HepG2 (cell line): ENCODE data around the gene SPNS3. TPM values are rescaled to one million over a fixed set of nuclear protein-coding genes. Genes with fewer than 3 reads are reported as not detected.

Experiments used
- ATAC-seq: fragments of 200-7000 bp; cut with Tn5 transposase; 3 replicates; pipeline ENCODE4 v1.9.1; 2020; ENCODE audit warnings: mild to moderate bottlenecking, moderate library complexity
- BruUV-seq: library from RNA; stranded (reverse); fragments of 400-500 nt; replicated peaks from 2 replicates; lab custom pipeline; 2021; lab: Mats Ljungman, UMichigan
- CTCF ChIA-PET: fragments of 300-600 bp; formaldehyde crosslinking; extraction: SDS; loops from one replicate; lab custom pipeline; 2021; ENCODE audit warnings: low total read pairs, inconsistent platforms, low intra/inter-chr PET ratio; lab: Yijun Ruan, JAX
- POLR2A ChIA-PET: fragments of 350-600 bp; sonication (Branson Sonifier 250); formaldehyde crosslinking; loops from one replicate; lab custom pipeline; 2020; ENCODE audit warnings: antibody characterized with exemption, inconsistent platforms; lab: Yijun Ruan, JAX
- DNase-seq: peaks from one replicate; pipeline ENCODE4 v3.0.0-alpha.2; 2015; ENCODE audit warnings: low spot score
- FAIRE-seq: peaks from 3 replicates; lab custom pipeline; 2011; peaks lifted over from hg19 to GRCh38; lab: Jason Lieb, UNC
- H2AFZ ChIP-seq: one replicate; pipeline ENCODE4 v1.6.1; 2011; ENCODE audit warnings: low read length, inconsistent platforms
- H3K27ac ChIP-seq: fragments of 300-600 bp; 3 replicates; pipeline ENCODE4 v1.8.0; 2011; ENCODE audit warnings: mixed run types, mild to moderate bottlenecking, mixed read lengths, low read length, inconsistent platforms; ENCODE audit not compliant: insufficient read depth; ENCODE audit errors: extremely low read length
- H3K27me3 ChIP-seq, 2 experiments: fragments of 200-600 bp in 1 of 2; 2 replicates in 1 of 2; 3 replicates in 1 of 2; pipeline versions ENCODE4 v1.6.0 to v1.8.0; 2011; ENCODE audit warnings: low read length in 2 of 2, mild to moderate bottlenecking in 2 of 2, moderate library complexity in 2 of 2, inconsistent platforms in 1 of 2; ENCODE audit not compliant: insufficient read depth in 2 of 2, control insufficient read depth in 1 of 2
- H3K36me3 ChIP-seq, 2 experiments: fragments of 200-600 bp in 1 of 2; replicated peaks in 1 of 2; 2 replicates in 1 of 2; 3 replicates in 1 of 2; pipeline versions ENCODE4 v1.5.1 to v1.8.0; 2011; ENCODE audit warnings: low read length in 2 of 2, inconsistent platforms in 1 of 2; ENCODE audit not compliant: insufficient read depth in 2 of 2, control insufficient read depth in 1 of 2
- H3K4me1 ChIP-seq: 2 replicates; pipeline ENCODE4 v1.5.1; 2012; ENCODE audit warnings: low read length, inconsistent platforms; ENCODE audit not compliant: insufficient read depth
- H3K4me2 ChIP-seq: 2 replicates; pipeline ENCODE4 v1.6.0; 2011; ENCODE audit warnings: low read depth, low read length, inconsistent platforms
- H3K4me3 ChIP-seq, 3 experiments: fragments of 200-600 bp in 1 of 3; sonication (generic), shearing (Covaris generic) in 1 of 3; replicated peaks in 1 of 3; 2 replicates each; pipeline ENCODE4 v1.5.1; 2011 to 2016; ENCODE audit warnings: low read length in 3 of 3, inconsistent platforms in 2 of 3, low read depth in 2 of 3, mild to moderate bottlenecking in 2 of 3, control low read depth in 1 of 3, mixed read lengths in 1 of 3; ENCODE audit not compliant: insufficient read depth in 1 of 3
- H3K79me2 ChIP-seq: one replicate; pipeline ENCODE4 v1.6.1; 2011; ENCODE audit warnings: low read length, inconsistent platforms; ENCODE audit not compliant: insufficient read depth
- H3K9ac ChIP-seq: 2 replicates; pipeline ENCODE4 v1.6.0; 2011; ENCODE audit warnings: mild to moderate bottlenecking, low read depth, low read length, inconsistent platforms; ENCODE audit not compliant: insufficient read depth
- H3K9me3 ChIP-seq: 2 replicates; pipeline ENCODE4 v1.5.1; 2012; ENCODE audit warnings: mild to moderate bottlenecking, low read length
- H4K20me1 ChIP-seq: 2 replicates; pipeline ENCODE4 v1.6.0; 2011; ENCODE audit warnings: inconsistent platforms, mild to moderate bottlenecking, low read length, moderate library complexity; ENCODE audit not compliant: insufficient read depth
- ATAD3A ChIP-seq: sonication (generic); formaldehyde crosslinking; IDR thresholded peaks from 2 replicates; pipeline ENCODE4 v1.4.0; 2020; ENCODE audit warnings: missing genetic modification reagents
- CHD4 ChIP-seq: fragments of 200-600 bp; sonication (generic); IDR thresholded peaks from 2 replicates; pipeline ENCODE4 v1.7.0; 2017; ENCODE audit warnings: mild to moderate bottlenecking, low read length, borderline replicate concordance
- GABPB1 ChIP-seq: IDR thresholded peaks from 2 replicates; pipeline ENCODE4 v1.6.1; 2016; ENCODE audit warnings: mild to moderate bottlenecking, missing genetic modification reagents, moderate library complexity, missing compliant biosample characterization
- HDAC6 ChIP-seq: fragments of 200-600 bp; sonication (generic); IDR thresholded peaks from 2 replicates; pipeline ENCODE4 v1.7.0; 2017; ENCODE audit warnings: mild to moderate bottlenecking, antibody characterized with exemption, low read length, low read depth
- HHEX ChIP-seq: IDR thresholded peaks from 2 replicates; pipeline ENCODE4 v1.6.1; 2016; ENCODE audit warnings: control low read depth
- HMG20A ChIP-seq: IDR thresholded peaks from 2 replicates; pipeline ENCODE4 v1.6.1; 2016; ENCODE audit warnings: borderline replicate concordance
- HNF4G ChIP-seq, 2 experiments: sonication (generic) in 1 of 2; formaldehyde crosslinking in 1 of 2; IDR thresholded peaks; 2 replicates each; pipeline versions ENCODE4 v1.4.0 to v1.6.1; 2011 to 2020; ENCODE audit warnings: borderline replicate concordance in 2 of 2, low read depth in 2 of 2, mild to moderate bottlenecking in 2 of 2, low read length in 1 of 2, missing genetic modification reagents in 1 of 2, moderate library complexity in 1 of 2
- JDP2 ChIP-seq: sonication (generic); formaldehyde crosslinking; IDR thresholded peaks from 2 replicates; pipeline ENCODE4 v1.8.1; 2022; ENCODE audit warnings: missing genetic modification reagents, borderline replicate concordance
- JUND ChIP-seq: sonication (generic); formaldehyde crosslinking; IDR thresholded peaks from 2 replicates; pipeline ENCODE4 v1.8.0; 2022; ENCODE audit warnings: mild to moderate bottlenecking, missing genetic modification reagents
- KDM5B ChIP-seq: sonication (generic); formaldehyde crosslinking; IDR thresholded peaks from 2 replicates; pipeline ENCODE4 v1.4.0; 2020; ENCODE audit warnings: missing genetic modification reagents, mild to moderate bottlenecking, borderline replicate concordance
- PHF8 ChIP-seq: sonication (generic); formaldehyde crosslinking; IDR thresholded peaks from 2 replicates; pipeline ENCODE4 v1.5.0; 2020; ENCODE audit warnings: missing genetic modification reagents
- RBM39 ChIP-seq: fragments of 200-400 bp; formaldehyde crosslinking; IDR thresholded peaks from one replicate; pipeline ENCODE4 v1.6.1; 2018; ENCODE audit warnings: antibody characterized with exemption, mild to moderate bottlenecking, low read depth, low read length; ENCODE audit not compliant: poor library complexity, severe bottlenecking
- SNAPC2 ChIP-seq: sonication (generic); formaldehyde crosslinking; IDR thresholded peaks from 2 replicates; pipeline ENCODE4 v1.8.1; 2022; ENCODE audit warnings: mild to moderate bottlenecking, missing genetic modification reagents
- SPEN ChIP-seq: sonication (generic); formaldehyde crosslinking; IDR thresholded peaks from 2 replicates; pipeline ENCODE4 v1.5.1; 2020; ENCODE audit warnings: low read depth, mild to moderate bottlenecking, missing genetic modification reagents
- WIZ ChIP-seq: sonication (generic); formaldehyde crosslinking; IDR thresholded peaks from 2 replicates; pipeline ENCODE4 v1.5.1; 2020; ENCODE audit warnings: mild to moderate bottlenecking, missing genetic modification reagents
- ZNF781 ChIP-seq: sonication (generic); formaldehyde crosslinking; IDR thresholded peaks from 2 replicates; pipeline ENCODE4 v1.5.1; 2020; ENCODE audit warnings: borderline replicate concordance, mild to moderate bottlenecking, missing genetic modification reagents; ENCODE audit errors: not compliant biosample characterization
- WGBS: methylation state at CpG from one replicate; pipeline ENCODE4 v1.1.6; 2017; ENCODE audit warnings: low lambda C conversion rate; 5-methylcytosine and 5-hydroxymethylcytosine counted together
- in situ Hi-C: cut with HindIII; loops from 2 replicates; pipeline ENCODE4 v1.10.0; 2017; ENCODE audit warnings: low pct_unique_long_range_greater_than_20kb; ENCODE audit not compliant: extremely low pct_ligation_motif_present
- intact Hi-C: fragments of 100-400 bp; cut with micrococcal nuclease; formaldehyde crosslinking; loops from one replicate; pipeline ENCODE4 v1.10.0; 2022; ENCODE audit not compliant: unreplicated experiment
- polyA plus RNA-seq, 8 experiments: library from polyadenylated mRNA; depleted of rRNA in 3 of 8; stranded (reverse) in 7 of 8; unstranded in 1 of 8; fragments of >200 nt; fragmentation: Illumina TruSeq in 4 of 8; extraction: Trizol in 4 of 8; gene quantifications; 2 replicates each; pipeline versions ENCODE4 v1.2.1 to v1.2.3, GENCODE V29; 2011 to 2016; ENCODE audit warnings: low read depth in 4 of 8, missing spikeins in 1 of 8, mixed read lengths in 1 of 8; ENCODE audit not compliant: insufficient read depth in 1 of 8
- total RNA-seq, 5 experiments: library from RNA; depleted of rRNA; stranded (reverse); fragments of >200 nt; fragmentation: Illumina TruSeq; extraction: Trizol; gene quantifications; 2 replicates each; pipeline ENCODE4 v1.2.3, GENCODE V29; 2016; ENCODE audit warnings: low read depth in 1 of 5
- TF ChIP-seq, protein P1 (sequence below): sonication (generic); formaldehyde crosslinking; IDR thresholded peaks from 2 replicates; pipeline ENCODE4 v1.8.1; 2023; ENCODE audit warnings: mild to moderate bottlenecking, missing genetic modification reagents, borderline replicate concordance
- TF ChIP-seq, protein P2 (sequence below), 2 experiments: sonication (generic) in 1 of 2; formaldehyde crosslinking in 1 of 2; IDR thresholded peaks; 2 replicates each; pipeline versions ENCODE4 v1.5.1 to v1.6.1; 2011 to 2020; ENCODE audit warnings: borderline replicate concordance in 1 of 2, low read depth in 1 of 2, low read length in 1 of 2, mild to moderate bottlenecking in 1 of 2, missing genetic modification reagents in 1 of 2, moderate library complexity in 1 of 2
- TF ChIP-seq, protein P3 (sequence below): sonication (generic); formaldehyde crosslinking; IDR thresholded peaks from 2 replicates; pipeline ENCODE4 v1.8.1; 2023; ENCODE audit warnings: mild to moderate bottlenecking, missing genetic modification reagents

SPNS3 gene
- total and polyA plus RNA-seq, 2 of the 13 experiments (the other 11 are each of a cell fraction or from before 2014, with no cell fraction given) = not detected

DNA sequence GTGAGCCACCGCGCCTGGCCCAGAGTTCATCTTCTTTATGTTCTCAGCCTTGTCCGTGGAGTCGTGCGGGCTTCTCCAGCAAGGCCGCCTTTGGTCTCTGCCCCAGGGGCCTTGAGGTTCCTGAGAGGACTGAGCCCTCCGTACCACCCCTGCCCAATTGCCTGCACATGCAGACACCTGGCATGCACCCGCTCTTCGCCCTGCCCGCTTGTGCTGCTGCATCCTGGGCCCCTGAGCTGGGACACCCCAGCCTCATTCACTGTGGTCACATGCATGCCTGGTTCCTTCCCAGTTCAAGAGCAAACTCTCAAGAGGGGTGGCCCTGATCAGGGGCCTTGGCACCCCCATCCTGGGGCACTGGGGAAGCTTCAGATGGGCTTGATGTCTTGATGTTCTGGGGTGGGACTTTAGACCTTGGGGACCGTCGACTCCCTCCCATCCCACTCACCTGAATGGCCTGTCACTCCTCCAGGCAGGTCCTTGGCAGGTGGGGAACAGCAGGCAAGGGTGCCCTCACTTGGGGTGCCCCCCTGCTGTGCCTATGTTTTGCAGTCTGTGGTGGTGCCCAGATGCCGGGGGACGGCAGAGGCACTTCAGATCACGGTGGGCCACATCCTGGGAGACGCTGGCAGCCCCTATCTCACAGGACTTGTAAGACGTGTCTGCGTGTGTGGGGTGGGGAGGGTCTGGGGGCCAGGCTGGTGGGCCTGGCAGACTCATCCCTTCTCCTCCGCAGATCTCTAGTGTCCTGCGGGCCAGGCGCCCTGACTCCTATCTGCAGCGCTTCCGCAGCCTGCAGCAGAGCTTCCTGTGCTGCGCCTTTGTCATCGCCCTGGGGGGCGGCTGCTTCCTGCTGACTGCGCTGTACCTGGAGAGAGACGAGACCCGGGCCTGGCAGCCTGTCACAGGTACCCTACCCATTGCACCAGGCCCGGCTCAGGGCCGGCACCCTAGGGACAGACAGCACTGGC is 52.2 kb downstream of the SPNS3 start (continued):
- no peak for TF ChIP-seq HNF4G (IDR thresholded peaks at IDR 0.05; ENCODE audit: borderline replicate concordance, low read depth, low read length)
- TF ChIP-seq HNF4G (CRISPR knock-in tag; IDR thresholded peaks at IDR 0.05; ENCODE audit: borderline replicate concordance, low read depth) = no peak
- TF ChIP-seq KDM5B (CRISPR knock-in tag) = no peak

DNA sequence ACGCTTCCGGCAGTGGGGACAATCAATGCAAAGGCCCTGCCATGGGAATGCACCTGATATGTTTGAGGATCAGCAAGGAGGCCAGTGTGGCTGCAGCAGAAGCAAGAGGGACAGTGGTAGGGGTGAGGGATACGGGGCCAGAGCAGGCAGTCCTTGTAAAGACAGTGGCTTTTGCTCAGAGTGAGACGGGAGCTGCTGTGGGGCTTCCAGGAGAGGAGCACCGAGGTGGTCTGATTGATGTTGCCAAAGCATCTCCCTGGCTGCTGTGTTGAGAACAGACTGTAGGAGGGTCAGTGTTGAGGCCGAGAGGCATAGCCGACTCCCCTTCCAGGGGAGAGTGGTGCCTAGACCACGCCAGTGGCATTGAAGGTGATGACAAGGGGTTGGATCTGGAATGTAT is 53.6 kb downstream of the SPNS3 start:
- H2AFZ ChIP-seq = no peak overlapping the region
- POLR2A ChIA-PET = no interaction called here
- no peak for FAIRE-seq

More for the DNA sequence above, 53.6 kb downstream of the SPNS3 start:
- H3K9ac ChIP-seq = no peak overlapping the region
- no peaks in the 10 kb centered on the region for H3K36me3 ChIP-seq
- intact Hi-C loops = no loop called here
- ATAC-seq (no peak), DNase-seq (no peak)
- TF ChIP-seq, protein P1, sequence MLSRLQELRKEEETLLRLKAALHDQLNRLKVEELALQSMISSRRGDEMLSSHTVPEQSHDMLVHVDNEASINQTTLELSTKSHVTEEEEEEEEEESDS = no peak
- TF ChIP-seq HDAC6 (no peak), RBM39 (no peak), HHEX (CRISPR knock-in tag) (no peak), CHD4 (no peak), ZNF781 (CRISPR knock-in tag) (no peak), PHF8 (CRISPR knock-in tag) (no peak), ATAD3A (no peak), HMG20A (CRISPR knock-in tag) (no peak), JDP2 (CRISPR knock-in tag) (no peak), JUND (CRISPR knock-in tag) (no peak), GABPB1 (CRISPR knock-in tag) (no peak), SPEN (no peak), WIZ (CRISPR knock-in tag) (no peak), SNAPC2 (CRISPR knock-in tag) (no peak)
- TF ChIP-seq, protein P2, sequence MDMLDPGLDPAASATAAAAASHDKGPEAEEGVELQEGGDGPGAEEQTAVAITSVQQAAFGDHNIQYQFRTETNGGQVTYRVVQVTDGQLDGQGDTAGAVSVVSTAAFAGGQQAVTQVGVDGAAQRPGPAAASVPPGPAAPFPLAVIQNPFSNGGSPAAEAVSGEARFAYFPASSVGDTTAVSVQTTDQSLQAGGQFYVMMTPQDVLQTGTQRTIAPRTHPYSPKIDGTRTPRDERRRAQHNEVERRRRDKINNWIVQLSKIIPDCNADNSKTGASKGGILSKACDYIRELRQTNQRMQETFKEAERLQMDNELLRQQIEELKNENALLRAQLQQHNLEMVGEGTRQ (IDR thresholded peaks at IDR 0.05; ENCODE audit: low read depth, low read length) = no peak
- TF ChIP-seq, protein P2 (CRISPR knock-in tag; IDR thresholded peaks at IDR 0.05; ENCODE audit: borderline replicate concordance) = no peak
- TF ChIP-seq, protein P3, sequence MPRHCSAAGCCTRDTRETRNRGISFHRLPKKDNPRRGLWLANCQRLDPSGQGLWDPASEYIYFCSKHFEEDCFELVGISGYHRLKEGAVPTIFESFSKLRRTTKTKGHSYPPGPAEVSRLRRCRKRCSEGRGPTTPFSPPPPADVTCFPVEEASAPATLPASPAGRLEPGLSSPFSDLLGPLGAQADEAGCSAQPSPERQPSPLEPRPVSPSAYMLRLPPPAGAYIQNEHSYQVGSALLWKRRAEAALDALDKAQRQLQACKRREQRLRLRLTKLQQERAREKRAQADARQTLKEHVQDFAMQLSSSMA (CRISPR knock-in tag) = no peak
- no peaks in the 10 kb centered on the region for H3K79me2 ChIP-seq
- CTCF ChIA-PET = no interaction called here
- in situ Hi-C loops = no loop called here
- 31% methylated on average over 5 of the region's 8 CpGs for WGBS
- H3K27ac ChIP-seq = no peak overlapping the region
- H3K9me3 ChIP-seq = no peaks in the 10 kb centered on the region
- BruUV-seq = no TSS peak
- no peak overlapping the region for H3K4me3 ChIP-seq
- H3K4me1 ChIP-seq = peaks cover 17% of the 10 kb centered on the region; the same call in 1 of the 2 replicates
- no peak overlapping the region for H3K4me2 ChIP-seq
- peaks cover 5 to 32% of the 10 kb centered on the region in 2 experiments; a peak in 4 of 5 replicates for H3K27me3 ChIP-seq
- H4K20me1 ChIP-seq = no peaks in the 10 kb centered on the region
